Activated CD4-positive, alpha-beta T cell treated with anti-CD3 and anti-CD28 coated beads, Interleukin-2, Interleukin-6, amounts not matched to agents 100 ng/mL and 50 ng/mL, durations not matched to agents 16 hours and 8 hours (primary cell): ENCODE results near the gene KRT36.

Source experiments
- DNase-seq: peaks from one replicate; pipeline ENCODE4 v3.0.0-alpha.2; 2020

The KRT36 gene

DNA sequence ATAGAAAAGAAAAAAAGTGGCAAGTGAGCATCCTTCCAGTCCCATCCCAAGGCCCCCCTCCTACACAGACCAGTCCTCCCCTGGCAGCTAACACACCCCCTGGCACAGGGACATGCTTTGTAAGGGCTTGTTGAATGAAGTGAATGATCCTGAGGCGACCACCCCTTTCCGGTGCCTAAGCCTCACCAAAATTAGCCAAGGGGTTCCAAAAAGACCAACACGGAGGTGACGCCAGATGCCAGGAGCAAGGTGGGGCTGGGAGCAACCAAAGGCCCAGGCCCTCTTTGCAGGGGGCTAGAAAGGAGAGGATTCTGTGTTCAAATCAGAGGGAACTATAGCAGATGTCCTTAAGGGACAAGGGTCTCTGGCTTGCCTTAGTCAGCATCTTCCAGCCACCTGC lies 14.3 kb downstream of the KRT36 start:
- no peak for DNase-seq

DNA sequence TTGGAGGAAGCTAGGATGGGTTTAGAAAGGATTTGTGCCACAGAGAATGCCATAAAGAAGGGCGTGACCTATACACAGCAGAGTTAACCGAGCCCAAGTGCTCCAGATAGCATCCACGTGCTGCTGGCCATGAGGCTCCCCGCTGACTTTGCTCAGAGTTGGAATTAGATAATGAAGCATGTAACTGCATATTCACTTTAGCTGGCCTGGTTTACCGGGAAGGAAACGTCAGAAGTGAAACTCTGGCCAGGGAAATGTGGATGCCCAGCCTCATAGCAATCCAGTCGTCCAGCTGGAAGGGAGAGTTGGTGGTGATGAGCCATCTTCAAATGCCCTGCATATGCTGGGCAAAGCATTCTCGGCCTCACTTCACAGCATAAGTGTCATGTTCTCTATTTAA lies 14.8 kb downstream of the KRT36 start:
- no peak for DNase-seq

DNA sequence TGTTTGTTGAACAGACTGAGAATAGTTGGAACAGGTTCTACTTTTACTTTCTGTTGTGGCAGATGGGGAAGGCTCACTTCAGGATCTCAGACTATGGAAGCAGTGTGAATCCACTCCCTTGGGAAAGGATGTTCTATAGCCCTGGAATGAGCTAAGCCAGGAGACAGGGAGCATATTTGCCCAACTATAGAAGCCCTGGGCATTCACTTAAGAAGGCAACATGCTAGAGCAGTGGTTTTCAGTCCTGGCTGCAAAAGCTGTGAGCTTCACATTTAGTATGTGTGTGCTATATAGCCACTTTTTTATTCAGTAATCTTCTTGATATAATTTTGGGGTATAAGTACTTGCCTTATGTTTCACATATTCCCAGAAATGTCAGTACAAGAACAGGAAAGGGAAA lies 21.4 kb downstream of the KRT36 start:
- DNase-seq, result no peak

DNA sequence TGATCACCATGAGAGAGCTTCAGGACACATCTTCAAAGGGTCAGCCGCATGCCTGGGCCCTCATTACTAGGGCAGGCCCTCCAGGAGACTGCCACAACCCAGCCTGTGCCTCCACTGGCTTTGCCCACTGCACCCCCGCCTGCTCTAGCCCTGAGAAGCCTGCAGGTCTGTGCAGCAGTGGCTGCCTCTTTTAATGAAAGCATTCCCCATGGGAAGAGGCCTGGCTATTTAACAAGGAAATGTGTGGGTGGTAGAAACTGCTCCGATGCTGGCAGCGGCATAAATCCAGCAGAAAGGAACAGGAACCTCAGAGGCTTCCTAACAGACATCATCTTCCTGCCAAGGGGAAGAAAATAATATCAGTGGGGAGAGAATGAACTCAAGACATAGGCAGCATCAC lies 22.1 kb downstream of the KRT36 start:
- no peak for DNase-seq

DNA sequence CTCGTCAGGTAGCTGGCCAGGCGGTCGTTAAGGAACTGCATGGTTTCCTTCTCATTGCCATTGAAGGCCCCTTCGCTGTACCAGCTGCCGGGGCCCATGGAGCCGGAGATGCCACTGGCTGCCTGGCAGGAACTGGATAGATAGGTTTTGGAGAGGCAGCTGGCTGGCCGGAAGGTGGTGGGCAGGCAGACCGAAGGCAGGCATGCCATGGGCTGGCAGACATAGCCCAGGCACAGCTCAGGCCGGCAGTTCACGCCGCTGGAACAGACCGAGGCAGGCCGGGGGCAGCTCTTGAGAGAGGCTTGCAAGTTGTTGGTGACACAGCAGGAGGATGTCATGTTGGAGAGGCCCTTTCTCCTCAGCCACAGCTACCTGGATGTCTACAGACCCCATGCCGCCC lies 22.7 kb downstream of the KRT36 start, which contains the start of gene KRT32:
Gene KRT32 (minus strand): TSS at position 399 of the 400 bp plus-strand sequence. CDS start 61 bp downstream, at position 338.
- no peak for DNase-seq

DNA sequence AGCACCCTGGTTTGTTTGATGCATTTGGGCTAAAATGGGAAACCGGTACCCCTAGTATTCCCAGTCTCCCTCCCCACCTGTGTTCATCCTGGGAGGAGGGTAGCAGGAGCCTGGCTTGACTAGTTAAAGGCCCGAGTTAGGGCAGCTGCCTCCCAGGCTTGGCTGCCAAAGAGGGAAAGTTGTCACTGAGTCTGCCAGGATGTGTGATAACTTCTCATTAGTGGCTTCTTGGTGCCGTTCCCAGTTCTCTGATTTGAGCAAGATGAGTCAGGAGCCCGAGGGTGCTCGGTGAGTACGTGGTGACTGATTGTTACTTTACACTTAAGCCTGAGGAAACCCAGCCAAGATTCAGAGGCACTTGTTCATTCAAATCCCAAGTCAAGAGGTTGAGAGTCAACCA lies 25.0 kb downstream of the KRT36 start:
- no peak for DNase-seq

DNA sequence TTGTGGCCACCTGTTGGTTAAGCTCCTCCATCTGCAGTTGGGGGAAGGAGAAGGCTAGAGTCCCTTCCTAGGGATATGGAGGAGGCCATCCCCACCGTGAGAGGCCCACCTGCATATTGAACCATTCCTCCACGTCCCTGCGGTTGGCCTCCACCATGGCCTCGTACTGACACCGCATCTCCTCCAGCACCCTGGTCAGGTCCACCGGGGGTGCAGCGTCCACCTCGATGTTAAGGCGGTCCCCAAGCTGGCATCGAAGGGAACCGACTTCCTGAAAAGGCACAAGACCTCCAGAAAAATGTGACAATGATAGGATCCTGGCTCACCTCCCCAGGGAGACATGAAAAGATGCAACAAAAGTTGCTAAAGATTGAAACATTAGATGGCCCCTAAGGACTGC lies 25.5 kb downstream of the KRT36 start:
- no peak for DNase-seq

DNA sequence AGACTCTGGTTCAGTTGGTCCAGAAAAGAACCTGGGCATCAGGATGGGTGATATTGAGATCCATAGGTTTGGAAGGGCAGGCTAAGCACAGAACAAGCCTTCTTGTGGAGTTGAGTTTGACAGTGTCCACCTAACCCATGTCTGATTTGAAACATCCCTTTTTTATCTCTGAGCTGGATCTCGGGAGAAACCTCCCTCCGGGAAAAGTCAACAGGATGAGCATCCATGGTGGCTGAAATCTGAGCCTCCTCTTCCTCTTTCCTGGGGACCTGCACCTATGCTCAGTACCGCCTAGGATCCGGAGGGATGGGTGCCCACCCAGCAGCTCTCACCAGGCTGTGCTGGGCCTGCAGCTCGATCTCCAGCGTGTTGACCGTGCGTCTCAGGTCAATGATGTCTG lies 26.0 kb downstream of the KRT36 start:
- no peak for DNase-seq

DNA sequence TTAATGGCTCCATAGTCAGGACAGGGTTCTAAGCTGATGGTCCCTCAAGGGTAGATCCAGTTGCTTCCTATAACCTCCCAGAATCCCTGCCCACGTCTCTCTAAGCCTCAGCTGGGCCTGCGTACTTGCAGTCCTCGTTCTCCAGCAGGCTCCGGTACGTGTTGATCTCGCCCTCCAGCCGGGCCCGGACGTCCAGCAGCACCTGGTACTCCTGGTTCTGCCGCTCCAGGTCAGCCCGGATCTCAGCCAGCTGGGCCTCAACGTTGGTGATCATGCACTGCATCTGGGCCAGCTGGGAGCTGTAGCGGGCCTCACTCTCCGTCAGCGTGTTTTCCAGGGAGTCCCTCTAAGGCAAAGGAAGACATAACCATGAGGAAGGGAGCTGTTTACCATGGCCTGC lies 27.0 kb downstream of the KRT36 start:
- no peak for DNase-seq

DNA sequence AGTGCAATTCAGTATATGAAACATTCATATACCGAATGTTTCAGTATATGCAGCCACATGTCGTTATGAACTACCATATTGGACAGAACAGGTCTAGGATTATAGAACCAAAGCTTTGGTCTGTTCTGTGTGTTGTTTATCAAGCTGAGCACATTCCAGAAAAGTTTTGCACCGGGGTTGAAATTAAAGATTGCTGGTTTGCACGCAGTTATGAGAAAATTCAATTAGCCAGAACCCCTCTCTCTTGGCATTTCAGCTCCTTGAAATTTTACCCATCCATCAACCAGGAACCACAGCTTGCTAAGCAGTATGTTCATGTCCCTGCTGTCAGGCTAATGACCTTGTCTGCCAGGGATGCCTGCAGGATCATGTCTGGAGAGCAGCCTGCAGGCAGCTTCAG lies 32.0 kb downstream of the KRT36 start:
- DNase-seq, result no peak

DNA sequence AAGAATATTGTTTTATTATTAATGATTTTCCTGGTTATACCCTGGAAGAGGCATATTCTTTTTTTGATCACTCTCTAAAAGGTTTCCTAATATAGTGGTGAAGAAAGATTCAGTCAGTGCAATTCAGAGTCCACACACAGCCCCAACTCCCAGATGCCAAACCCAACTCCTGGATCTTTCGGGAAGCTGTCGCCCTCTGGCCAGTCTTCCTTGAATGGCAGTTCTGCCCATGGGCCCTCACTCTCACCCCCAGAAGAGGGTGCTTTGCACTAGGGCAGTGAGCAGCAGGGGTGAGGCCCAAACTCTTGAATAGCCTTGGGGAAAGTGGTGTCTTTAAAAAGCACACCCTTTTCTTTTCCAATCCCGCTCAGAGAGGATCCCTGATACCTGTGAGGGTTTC lies 33.5 kb downstream of the KRT36 start:
- no peak for DNase-seq

DNA sequence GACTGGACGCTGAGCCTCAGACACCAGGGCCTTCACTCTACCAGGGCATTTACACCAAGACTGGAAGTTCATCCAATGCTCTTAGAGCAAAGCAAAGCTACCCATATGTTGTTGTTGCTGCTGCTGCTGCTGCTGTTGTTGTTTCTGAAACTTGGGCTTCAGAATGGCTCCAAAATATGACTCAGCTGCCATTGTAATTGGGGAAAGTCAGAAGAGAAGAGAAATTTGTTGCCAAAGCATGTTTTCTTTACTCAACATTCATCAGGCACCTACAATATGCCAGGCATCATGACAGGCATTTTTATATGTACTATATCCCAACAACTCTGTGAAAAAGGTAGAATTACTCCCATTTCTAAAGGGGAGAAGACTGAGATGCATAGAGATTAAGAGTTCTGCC lies 34.5 kb downstream of the KRT36 start:
- DNase-seq, result no peak

DNA sequence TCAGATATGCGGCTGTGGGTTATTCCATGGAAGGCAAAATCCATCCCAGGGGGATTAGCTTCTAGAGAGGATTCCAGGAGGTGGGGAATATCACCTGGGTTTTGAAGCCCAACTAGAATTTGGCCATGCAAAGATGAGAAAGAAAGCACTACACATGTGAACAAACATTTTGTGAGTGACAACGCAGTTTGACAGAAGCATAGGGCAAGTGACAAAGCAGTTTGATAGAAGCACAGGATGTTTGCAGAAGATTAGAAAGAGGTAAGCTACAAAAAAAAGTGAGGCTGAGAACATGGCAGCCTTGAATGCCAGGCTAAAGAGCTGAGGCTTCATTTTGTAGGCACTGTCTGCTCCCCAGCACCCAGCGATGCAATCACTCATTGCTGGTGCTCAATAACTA lies 36.6 kb downstream of the KRT36 start:
- DNase-seq, result no peak

DNA sequence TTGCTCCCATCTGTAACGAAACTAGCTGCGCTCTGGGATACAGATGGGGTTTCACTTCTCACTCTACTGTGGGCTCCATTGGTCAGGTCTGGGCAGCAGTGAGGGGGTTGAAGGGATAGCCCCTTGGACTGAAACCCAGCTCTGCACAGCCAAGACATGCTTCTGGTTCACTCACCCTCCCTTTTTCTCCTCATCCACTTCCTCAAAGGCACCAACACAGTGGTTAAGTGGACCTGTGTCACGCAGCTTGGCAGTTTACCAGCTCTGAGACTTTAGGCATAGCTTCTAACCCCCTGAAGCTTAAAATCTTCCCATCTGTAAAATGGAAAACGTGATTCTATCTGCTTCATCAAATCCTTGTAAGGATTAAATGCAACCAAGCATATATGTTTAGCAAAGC lies 37.4 kb downstream of the KRT36 start:
- DNase-seq, result no peak

DNA sequence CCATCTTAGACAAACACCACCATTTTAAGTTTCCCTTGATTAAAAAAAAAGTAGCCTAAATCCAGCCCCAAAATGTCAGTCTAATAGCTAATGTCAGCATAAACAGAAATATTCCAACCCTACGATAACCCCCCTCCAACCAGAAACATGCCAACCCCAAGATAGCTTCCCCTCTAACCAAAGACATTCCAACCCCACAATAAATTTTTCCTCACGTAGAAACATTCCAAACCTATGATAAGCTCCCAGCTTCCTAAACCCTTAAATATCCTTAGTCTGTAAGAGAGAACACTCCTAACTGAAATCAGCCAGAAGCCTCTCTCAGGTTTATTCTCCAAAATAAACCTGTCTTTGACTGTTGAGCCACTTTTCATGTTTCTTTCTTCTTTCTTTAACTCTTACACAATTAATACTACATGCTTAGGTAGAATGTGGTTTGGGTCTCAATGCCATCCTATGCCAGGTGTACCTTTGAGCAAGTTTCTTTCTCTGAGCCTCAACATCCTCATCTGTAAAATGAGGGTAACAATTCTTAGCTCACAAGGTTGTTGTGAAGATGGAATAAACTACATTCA lies 38.5 kb downstream of the KRT36 start:
- no peak for DNase-seq

DNA sequence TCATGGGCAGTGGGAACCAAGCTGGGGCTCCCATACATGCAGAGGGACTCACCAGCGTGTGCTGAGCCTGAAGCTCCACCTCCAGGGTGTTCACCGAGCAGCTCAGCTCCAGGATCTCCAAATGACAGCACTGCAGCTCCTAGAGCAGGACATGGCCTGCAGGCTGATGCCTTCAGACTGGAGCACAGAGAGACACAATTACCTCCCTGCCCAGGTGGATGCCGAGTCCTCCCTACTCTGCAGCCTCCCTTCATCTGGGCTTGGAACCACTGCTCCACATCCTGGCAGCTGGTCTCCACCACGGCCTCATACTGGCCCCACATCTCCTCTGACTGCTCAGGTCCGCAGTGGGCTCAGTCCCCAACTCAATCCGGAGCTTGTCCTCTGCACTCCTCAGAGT lies 40.7 kb downstream of the KRT36 start:
- DNase-seq, result no peak

DNA sequence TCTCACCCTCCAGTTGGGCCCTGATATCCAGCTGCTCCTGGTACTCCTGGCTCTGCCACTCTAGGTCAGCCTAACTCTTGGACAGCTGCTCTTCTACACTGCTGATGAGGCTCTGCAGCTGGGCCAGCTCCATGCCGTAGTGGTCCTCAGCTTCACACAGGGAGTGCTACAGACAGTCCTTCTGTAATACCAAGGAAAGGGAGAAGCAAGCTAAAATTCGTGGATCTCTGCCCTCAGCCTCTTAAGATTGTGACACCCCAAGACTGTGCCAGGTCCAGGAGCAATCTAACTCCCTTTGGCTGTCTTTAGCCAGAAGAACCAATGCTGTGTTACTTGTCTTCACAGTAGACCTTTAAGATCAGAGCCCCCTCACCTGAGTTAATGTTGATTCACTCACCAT lies 41.2 kb downstream of the KRT36 start:
- DNase-seq, result no peak

DNA sequence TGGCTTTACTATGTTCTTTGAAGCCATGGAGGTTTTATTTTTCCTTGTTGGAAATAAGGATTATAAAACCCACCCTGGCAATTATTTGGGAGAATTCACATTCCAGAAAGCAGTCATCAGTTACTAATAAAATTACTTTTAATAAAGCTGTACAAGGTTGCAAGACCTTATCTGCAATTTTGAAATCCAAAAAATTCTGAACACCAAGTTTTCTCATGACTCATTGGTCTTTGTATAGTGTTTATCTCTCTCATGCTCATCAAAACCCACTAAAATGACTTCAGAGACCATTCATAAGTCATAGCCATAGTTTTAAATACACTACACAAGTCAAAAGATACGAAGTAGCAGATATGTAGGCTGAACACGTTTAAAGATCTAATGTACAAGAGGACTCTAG lies 42.9 kb downstream of the KRT36 start:
- no peak for DNase-seq

DNA sequence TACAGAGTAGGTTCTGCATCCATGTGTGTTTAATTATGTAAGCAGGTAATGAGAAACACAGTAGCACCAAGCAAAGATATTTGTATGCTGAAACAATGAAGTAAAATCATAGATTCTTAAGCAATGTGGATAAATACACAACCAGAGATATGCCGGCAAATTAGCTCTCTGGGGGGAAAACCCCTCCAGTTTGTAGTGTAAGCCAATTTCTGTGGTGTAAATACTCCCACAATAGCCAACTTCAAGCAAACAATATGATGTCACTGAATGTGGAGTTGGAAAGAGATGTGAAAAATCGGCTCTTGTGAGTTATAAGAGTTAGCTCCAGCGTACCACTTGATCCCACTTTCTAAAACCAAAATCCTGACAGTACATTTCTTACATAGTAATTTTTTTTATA lies 45.1 kb downstream of the KRT36 start:
- no peak for DNase-seq

DNA sequence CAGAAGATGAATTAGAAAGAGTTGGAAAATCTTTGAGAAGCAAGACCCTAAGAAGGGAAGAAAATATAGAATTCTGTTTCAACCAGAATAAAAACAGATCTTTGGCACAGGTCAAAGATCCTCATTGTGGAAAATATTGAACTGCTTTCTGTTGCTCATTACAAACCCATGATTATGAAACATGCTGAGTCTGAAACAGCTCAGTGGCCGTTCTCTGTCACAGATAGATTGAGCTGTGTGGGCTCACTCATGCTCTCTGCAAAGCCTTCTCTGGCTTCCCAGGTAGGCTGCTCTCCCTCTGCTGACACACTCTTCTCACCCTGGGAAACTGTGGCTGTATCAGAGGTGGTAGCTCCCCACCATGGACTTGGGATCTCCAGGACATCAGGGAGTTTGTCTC lies 45.5 kb downstream of the KRT36 start:
- DNase-seq, result no peak

DNA sequence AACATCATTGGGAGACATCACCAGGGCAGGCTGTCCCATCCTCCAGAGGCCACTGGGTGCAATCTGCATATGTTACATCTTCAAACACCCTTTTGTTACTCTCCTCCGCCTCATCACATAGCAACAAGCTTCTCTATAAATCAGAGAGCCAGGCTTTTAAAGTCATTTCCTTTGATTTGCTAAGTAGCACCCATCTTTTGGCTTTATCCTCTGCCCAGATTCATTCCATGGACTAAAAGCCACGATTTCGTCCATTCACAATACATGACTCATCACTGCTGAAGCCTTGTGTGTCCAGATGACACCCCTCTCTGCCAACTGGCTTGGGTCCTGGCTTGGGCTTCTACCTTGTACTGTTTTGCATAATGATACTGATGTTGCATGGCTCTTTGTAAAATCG lies 47.0 kb downstream of the KRT36 start:
- DNase-seq, result no peak

DNA sequence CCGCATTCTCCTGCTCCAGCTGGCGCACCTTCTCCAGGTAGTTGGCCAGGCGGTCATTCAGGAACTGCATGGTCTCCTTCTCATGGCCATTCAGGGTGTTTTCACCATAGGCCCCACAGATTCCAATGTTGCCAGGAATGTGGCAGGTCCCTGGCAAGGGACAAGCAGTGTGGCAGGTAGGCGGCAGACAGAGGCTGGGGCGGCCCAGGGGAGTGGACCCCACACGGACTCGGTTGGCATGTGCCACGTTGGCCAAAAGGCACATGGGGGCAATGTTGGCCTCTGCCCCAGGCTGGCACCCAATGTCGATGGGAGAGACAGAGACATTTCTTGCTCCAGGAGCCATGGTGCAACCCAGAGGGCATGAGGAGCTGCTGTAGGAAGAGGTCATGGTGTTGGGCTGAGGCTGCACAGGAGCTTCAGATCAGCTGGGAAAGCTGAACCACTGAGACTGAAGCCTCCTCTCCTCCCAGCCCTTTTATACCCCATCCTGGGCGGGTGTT lies 49.1 kb downstream of the KRT36 start, which contains the start of gene KRT38:
Gene KRT38 (minus strand): TSS at position 453 of the 503 bp plus-strand sequence. CDS start 62 bp downstream, at position 391.
- no peak for DNase-seq

DNA sequence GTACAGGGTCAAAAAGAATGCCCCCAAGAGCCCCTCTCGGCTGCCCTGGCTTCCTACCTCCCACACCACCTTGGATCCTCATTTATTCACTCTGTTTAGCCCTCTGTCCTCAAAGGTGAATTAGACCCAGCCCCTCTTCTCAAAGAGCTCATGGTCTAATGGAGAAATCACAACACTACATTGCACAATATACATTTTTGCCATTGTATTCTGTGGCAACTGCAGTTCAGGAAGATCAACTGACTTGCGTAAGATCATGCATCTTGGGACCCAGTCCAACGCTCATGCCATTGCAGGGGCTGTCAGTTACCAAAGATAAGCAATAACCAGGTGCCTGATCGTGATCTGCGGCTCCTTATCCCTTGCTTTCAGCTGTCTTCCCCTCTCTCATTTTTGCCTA lies 50.3 kb downstream of the KRT36 start:
- no peak for DNase-seq

DNA sequence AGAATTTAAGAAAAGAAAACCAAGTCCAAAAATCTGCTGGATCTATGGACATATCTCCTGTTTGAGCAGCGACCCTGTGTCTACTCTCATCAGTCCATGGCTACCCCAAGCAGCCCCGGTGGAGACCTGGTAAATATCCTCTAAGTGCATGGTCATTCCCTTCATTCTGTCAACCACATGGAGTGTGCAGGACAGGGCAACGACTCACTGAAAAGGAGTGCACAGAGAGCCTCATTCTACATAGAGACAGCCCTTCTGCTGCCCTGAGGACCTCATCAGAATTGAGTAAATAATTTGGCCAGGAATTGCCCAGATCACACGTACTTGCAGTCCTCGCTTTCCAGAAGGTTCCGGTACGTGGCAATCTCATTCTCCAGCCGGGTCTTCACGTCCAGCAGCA lies 51.9 kb downstream of the KRT36 start:
- no peak for DNase-seq

DNA sequence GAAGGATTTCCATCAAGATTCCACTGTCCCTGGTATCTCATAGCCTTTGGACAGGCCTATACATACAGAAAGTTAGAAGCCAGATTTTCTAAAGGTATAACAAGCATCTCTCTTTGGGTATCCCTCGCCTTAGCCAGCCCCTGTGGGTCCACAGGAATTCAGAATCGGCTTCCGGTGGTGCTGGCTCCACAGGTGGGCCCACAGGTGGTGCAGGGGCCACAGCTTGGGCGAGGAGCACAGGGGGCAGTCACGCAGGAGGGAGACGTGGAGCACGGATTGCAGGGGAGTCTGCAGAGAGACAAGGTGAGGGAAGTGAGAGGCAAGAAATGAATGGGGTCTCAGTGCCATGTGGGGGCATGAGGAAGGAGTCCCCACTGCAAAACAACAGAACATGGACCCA lies 52.5 kb downstream of the KRT36 start:
- no peak for DNase-seq
